ENCODE data around the gene PRAC1. TPM values are rescaled to one million over a fixed set of nuclear protein-coding genes. Genes with fewer than 3 reads are reported as not detected.

Gene PRAC1
- total and polyA plus RNA-seq, 8 donors = not detected

DNA sequence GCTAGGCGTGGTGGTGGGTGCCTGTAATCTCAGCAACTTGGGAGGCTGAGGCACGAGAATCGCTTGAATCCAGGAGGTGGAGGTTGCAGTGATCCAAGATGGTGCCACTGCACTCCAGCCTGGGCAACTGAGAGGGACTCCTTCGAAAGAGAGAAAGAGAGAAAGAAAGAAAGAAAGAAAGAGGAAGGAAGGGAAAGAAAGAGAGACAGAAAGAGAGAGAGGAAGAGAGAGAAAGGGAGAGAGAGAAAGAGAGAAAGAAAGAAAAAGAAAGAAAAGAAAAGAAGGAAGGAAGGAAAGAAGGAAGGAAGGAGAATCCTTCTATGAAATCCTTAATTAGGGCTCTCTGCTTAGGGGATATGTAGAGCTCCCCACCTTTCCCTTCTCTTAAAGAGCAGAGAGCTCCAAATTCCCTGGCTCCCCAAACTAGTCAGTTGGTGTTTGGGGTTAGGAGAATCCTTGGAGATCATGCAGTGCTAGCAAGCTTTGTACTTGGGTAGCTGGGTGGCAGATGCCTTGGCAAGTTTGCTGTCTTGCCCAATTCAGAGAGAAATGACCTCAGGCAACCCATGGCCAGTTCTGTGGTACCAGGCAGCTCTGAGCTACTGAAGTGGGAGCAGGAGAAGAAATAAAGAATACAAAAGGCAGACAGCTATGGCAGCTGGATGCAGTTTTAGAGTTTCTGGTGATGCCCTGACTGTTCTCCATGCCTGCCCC is 15.2 kb upstream of the PRAC1 start:
- no peak for TF ChIP-seq POLR2A (IDR thresholded peaks at IDR 0.05)
- 53 to 63% (median 55%) methylated on average over 4 of the region's 4 CpGs for WGBS, 5 donors
- intact Hi-C loops (cut with DNase I; ENCODE audit: low total_unique reads) = no loop called here
- no peak overlapping the region for H3K4me3 ChIP-seq
- H3K27me3 ChIP-seq = peaks cover 44 to 100% (median 96%) of the 10 kb centered on the region in 3 donors
- no peaks in the 10 kb centered on the region for H3K9me3 ChIP-seq
- DNase-seq = no peak
- H3K4me1 ChIP-seq = peaks cover 0 to 30% (median 13%) of the 10 kb centered on the region in 4 donors
- no peak overlapping the region for H3K27ac ChIP-seq
- H3K36me3 ChIP-seq = no peaks in the 10 kb centered on the region

DNA sequence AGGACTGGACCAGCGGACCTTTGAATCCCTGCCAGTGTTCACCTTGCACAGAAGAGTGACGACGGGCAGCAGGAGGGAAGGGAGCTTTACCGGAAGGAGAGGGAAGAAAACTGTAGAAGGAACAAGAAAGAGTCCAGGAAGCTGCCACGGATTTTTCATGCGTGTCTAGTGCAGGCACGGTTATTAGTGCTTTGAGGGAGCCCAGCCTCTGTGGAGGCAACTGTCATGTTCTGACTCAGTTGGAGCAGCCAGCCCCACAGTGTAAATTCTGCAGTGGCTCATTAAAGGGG is 12.7 kb upstream of the PRAC1 start:
- peaks cover 0 to 30% (median 13%) of the 10 kb centered on the region in 4 donors for H3K4me1 ChIP-seq
- H3K27ac ChIP-seq = no peak overlapping the region
- no peaks in the 10 kb centered on the region for H3K9me3 ChIP-seq
- no peak for DNase-seq
- WGBS, 5 donors = 2 to 11% (median 4%) methylated on average over 7 of the region's 7 CpGs
- TF ChIP-seq POLR2A (IDR thresholded peaks at IDR 0.05) (no peak), POLR2AphosphoS5 (IDR thresholded peaks at IDR 0.05) (no peak), EP300 (IDR thresholded peaks at IDR 0.05) (no peak)
- TF ChIP-seq, protein P1, sequence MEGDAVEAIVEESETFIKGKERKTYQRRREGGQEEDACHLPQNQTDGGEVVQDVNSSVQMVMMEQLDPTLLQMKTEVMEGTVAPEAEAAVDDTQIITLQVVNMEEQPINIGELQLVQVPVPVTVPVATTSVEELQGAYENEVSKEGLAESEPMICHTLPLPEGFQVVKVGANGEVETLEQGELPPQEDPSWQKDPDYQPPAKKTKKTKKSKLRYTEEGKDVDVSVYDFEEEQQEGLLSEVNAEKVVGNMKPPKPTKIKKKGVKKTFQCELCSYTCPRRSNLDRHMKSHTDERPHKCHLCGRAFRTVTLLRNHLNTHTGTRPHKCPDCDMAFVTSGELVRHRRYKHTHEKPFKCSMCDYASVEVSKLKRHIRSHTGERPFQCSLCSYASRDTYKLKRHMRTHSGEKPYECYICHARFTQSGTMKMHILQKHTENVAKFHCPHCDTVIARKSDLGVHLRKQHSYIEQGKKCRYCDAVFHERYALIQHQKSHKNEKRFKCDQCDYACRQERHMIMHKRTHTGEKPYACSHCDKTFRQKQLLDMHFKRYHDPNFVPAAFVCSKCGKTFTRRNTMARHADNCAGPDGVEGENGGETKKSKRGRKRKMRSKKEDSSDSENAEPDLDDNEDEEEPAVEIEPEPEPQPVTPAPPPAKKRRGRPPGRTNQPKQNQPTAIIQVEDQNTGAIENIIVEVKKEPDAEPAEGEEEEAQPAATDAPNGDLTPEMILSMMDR (IDR thresholded peaks at IDR 0.05) = no peak
- no peaks in the 10 kb centered on the region for H3K36me3 ChIP-seq
- H3K4me3 ChIP-seq = no peak overlapping the region
- peaks cover 45 to 100% (median 95%) of the 10 kb centered on the region in 3 donors for H3K27me3 ChIP-seq
- intact Hi-C loops (cut with DNase I; ENCODE audit: low total_unique reads) = no loop called here

DNA sequence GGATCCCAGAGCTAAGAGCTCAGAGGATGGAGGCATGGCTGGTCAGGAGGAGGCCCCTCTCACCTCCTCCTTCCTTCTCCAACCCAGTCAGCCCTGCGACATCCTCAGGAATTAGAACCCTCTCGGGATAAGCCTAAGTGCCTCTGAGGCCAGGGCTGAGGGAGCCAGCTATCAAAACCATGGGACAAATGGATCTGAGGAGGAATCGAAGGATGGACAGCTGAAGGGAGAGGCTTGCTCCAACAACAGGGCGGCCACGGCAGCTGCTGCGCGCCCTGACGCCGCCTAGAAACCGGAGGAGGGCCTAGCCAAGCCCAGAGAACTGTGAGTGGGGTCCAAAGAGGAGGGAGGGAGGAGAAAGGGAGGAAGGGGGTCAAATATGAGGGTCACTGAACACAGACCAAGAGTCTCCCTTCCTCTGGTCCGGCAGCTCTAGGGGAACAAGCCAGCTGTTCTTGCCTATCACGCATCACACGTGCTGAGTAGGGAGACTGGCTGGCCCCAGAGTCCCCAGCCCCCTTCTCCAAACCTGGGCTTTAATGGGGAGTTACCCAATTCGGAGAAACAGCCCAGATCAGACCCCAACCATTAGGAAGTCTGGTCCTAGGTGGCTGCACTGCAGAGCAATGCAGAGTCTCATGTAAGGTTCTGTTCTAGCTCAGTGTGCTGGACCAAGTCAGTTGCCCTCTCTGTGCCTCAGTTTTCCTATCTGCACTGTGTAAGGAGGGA is 12.2 kb upstream of the PRAC1 start:
- Histone ChIP-seq H3K9me3 (no peaks in the 10 kb centered on the region), H3K36me3 (no peaks in the 10 kb centered on the region), H3K4me1 (peaks cover 0 to 28% (median 13%) of the 10 kb centered on the region in 4 donors), H3K27ac (no peak overlapping the region), H3K4me3 (no peak overlapping the region), H3K27me3 (peaks cover 44 to 100% (median 95%) of the 10 kb centered on the region in 3 donors)
- DNase-seq = no peak
- no peak for TF ChIP-seq POLR2A (IDR thresholded peaks at IDR 0.05)
- TF ChIP-seq, protein P1 (IDR thresholded peaks at IDR 0.05) = no peak
- no peak for TF ChIP-seq POLR2AphosphoS5 (IDR thresholded peaks at IDR 0.05)
- no peak for TF ChIP-seq EP300 (IDR thresholded peaks at IDR 0.05)
- intact Hi-C loops (cut with DNase I; ENCODE audit: low total_unique reads) = no loop called here
- WGBS, 5 donors = 9 to 13% (median 11%) methylated on average over 13 to 14 of the region's 14 CpGs

DNA sequence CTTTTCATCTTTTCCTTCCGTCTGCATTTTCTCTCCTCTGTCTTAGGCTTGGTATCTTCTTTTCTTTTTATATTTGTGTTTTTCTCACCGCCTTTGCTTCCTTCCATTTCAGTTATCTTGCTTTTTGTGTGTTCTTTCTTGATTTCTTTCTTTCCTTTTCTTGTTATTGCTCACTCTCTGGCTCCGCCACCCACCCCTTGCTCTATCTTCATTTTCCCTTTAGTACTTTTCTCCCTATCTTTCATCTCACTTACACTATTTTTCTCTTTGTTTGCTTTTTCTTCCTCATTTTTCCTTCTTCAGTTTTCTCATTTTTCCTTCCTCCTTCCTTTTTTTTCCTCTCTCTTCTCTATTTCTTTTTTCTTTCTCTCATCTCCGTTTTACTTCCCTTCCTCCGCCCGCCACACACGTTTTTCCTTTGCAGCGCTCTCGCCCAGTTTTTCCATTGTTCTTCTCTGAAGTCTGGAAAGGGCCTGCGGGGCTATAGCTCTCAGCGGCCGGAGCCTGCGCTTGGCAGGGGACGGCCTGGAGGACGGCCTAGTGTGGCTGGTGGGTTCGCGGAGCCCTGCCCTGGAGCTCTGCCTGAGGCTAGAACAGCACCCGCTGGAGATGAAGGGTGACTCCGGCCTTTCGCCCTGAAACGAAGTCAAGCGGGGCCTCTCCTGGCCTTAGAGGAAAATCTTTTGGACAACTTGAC is 11.5 kb upstream of the PRAC1 start:
- TF ChIP-seq, protein P1 (IDR thresholded peaks at IDR 0.05) = no peak
- TF ChIP-seq EP300 (IDR thresholded peaks at IDR 0.05) = no peak
- intact Hi-C loops (cut with DNase I; ENCODE audit: low total_unique reads) = no loop called here
- WGBS, 5 donors = 10 to 17% (median 16%) methylated on average over 22 of the region's 22 CpGs

More for the DNA sequence above, 11.5 kb upstream of the PRAC1 start:
- H3K9me3 ChIP-seq = no peaks in the 10 kb centered on the region
- H3K4me3 ChIP-seq = no peak overlapping the region
- no peak overlapping the region for H3K27ac ChIP-seq
- no peak for DNase-seq
- no peaks in the 10 kb centered on the region for H3K36me3 ChIP-seq
- H3K4me1 ChIP-seq = peaks cover 2 to 27% (median 15%) of the 10 kb centered on the region in 4 donors
- peaks cover 37 to 100% (median 95%) of the 10 kb centered on the region in 3 donors for H3K27me3 ChIP-seq

All from stomach (tissue), 9 donors.